Measurements from ENCODE around the gene GRB7.
"Not testable (repeated sequence)": the region's sequence is repeated elsewhere in the genome, so short reads cannot be mapped to it uniquely, and the experiment has no call there.

GRB7 gene
- total RNA-seq: 0.75 reads per million

- DNase-seq: no peak
Observed at GRCh38 chr17:39737760-39738567, at the start of gene GRB7. GRB7 (plus strand) TSS chr17:39737938; CDS start chr17:39742302, 4,364 bp downstream.

GRCh38 chr17:39688475-39688835 is 49.3 kb upstream of the GRB7 start:
- DNase-seq: no peak

- no peak for DNase-seq
Observed at GRCh38 chr17:39688945-39689344, 48.8 kb upstream of the GRB7 start.

GRCh38 chr17:39694593-39694992 is 43.1 kb upstream of the GRB7 start:
- DNase-seq: no peak

- DNase-seq: no peak
Observed at GRCh38 chr17:39695089-39695474, 42.7 kb upstream of the GRB7 start.

- DNase-seq: no peak
Observed at GRCh38 chr17:39696731-39697130, 41.0 kb upstream of the GRB7 start.

- no peak for DNase-seq
Observed at GRCh38 chr17:39697961-39698360, 39.8 kb upstream of the GRB7 start.

GRCh38 chr17:39699157-39699817 is 38.5 kb upstream of the GRB7 start:
- not testable (repeated sequence) for DNase-seq

- DNase-seq: no peak
Observed at GRCh38 chr17:39699818-39700147, 38.0 kb upstream of the GRB7 start, which contains the start of gene ERBB2. ERBB2 (plus strand) TSS chr17:39700064; CDS start chr17:39700239, 175 bp downstream.

- no peak for DNase-seq
Observed at GRCh38 chr17:39700148-39700987, 37.4 kb upstream of the GRB7 start.

- no peak for DNase-seq
Observed at GRCh38 chr17:39701012-39701783, 36.5 kb upstream of the GRB7 start.

- DNase-seq: no peak
Observed at GRCh38 chr17:39701784-39702422, 35.8 kb upstream of the GRB7 start.

- DNase-seq: no peak
Observed at GRCh38 chr17:39702901-39703893, 34.5 kb upstream of the GRB7 start.

- no peak for DNase-seq
Observed at GRCh38 chr17:39703913-39704312, 33.8 kb upstream of the GRB7 start.

GRCh38 chr17:39704821-39705551 is 32.8 kb upstream of the GRB7 start:
- DNase-seq: no peak

- DNase-seq: no peak
Observed at GRCh38 chr17:39705786-39706348, 31.9 kb upstream of the GRB7 start.

- DNase-seq: no peak
Observed at GRCh38 chr17:39706383-39706782, 31.4 kb upstream of the GRB7 start.

GRCh38 chr17:39706921-39707337 is 30.8 kb upstream of the GRB7 start:
- DNase-seq: no peak

- DNase-seq: no peak
Observed at GRCh38 chr17:39709319-39709997, 28.3 kb upstream of the GRB7 start.

Data from effector CD4-positive, alpha-beta T cell (primary cell).